Bronchial epithelial cell (primary cell): ENCODE data around the gene RGS19. TPM values are rescaled to one million over a fixed set of nuclear protein-coding genes. Genes with fewer than 3 reads are reported as not detected.
"Not testable (repeated sequence)": the region's sequence is repeated elsewhere in the genome, so short reads cannot be mapped to it uniquely, and the experiment has no call there.

Experiments used
- DNase-seq: peaks from one replicate; pipeline ENCODE4 v3.0.0-alpha.2; 2010; ENCODE audit warnings: low read depth
- FAIRE-seq: peaks from 2 replicates; lab custom pipeline; 2011; peaks lifted over from hg19 to GRCh38; lab: Jason Lieb, UNC
- H3K27me3 ChIP-seq: 2 replicates; pipeline ENCODE4 v1.5.1; 2011; ENCODE audit warnings: low read length; ENCODE audit not compliant: control insufficient read depth, insufficient read depth
- H3K36me3 ChIP-seq: 2 replicates; pipeline ENCODE4 v1.5.1; 2011; ENCODE audit warnings: low read length; ENCODE audit not compliant: control insufficient read depth, insufficient read depth
- H3K4me3 ChIP-seq: 2 replicates; pipeline ENCODE4 v1.5.1; 2011; ENCODE audit warnings: mild to moderate bottlenecking, low read depth, low read length, control low read depth
- total RNA-seq: library from RNA; depleted of rRNA; stranded (reverse); fragments of >200 nt; gene quantifications from 2 replicates; pipeline ENCODE4 v1.2.1, GENCODE V29; 2014
- TF ChIP-seq, protein P1 (sequence below): IDR thresholded peaks from 2 replicates; pipeline ENCODE4 v1.5.1; 2011; ENCODE audit warnings: mild to moderate bottlenecking, moderate library complexity, low read length, control low read depth, inconsistent platforms; ENCODE audit not compliant: insufficient read depth, severe bottlenecking

RGS19 gene, protein sequence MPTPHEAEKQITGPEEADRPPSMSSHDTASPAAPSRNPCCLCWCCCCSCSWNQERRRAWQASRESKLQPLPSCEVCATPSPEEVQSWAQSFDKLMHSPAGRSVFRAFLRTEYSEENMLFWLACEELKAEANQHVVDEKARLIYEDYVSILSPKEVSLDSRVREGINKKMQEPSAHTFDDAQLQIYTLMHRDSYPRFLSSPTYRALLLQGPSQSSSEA
- total RNA-seq: 6.1 and 6.7 TPM in 2 replicates

DNA sequence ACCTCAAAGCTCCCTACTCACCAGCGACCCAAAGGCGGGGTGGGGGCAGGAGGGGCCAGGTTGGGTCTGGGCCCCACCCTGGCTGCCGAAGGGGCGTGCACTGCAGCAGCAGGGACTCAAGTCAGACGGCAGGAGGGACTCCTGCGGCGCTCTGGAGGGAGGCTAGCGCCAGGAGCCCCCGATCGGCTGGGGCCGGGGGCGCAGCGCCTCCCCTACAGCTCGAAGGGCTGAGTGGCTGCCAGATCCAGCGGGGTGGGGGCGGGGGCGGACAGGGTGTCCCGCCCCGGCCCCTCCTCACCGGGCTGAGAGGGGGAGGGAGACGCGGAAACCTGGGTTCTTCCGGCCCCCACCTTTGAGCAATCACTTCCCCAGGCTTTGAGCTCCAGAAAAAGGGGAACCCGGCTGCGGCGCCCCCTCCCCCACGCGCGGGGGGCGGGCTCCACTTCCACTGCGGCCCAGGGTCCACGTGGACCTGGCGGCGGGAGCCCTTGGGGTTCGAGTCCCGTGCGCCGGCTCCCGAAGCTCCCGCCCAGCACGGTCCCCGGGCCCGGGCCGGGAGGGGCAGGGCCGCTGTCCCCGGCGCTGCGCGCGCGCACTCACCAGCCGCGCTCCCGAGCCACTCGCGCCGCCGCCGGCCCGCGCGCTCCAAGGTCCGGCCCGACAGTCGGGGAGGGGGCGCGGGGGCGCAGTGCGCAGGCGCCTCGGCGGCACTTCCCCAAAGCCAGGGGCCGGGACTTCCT is at the start of gene RGS19:
TSS of gene RGS19 (minus strand) at position 246 of the 740 bp plus-strand sequence. CDS start 2,632 bp downstream, outside the sequence.
- DNase-seq (no peak), FAIRE-seq (no peak)
- peaks cover 10% of the 10 kb centered on the region for H3K27me3 ChIP-seq
- peaks cover 1% of the 10 kb centered on the region for H3K36me3 ChIP-seq
- H3K4me3 ChIP-seq: peak within 1 kb of the TSS; percentile 64
- TF ChIP-seq, protein P1, sequence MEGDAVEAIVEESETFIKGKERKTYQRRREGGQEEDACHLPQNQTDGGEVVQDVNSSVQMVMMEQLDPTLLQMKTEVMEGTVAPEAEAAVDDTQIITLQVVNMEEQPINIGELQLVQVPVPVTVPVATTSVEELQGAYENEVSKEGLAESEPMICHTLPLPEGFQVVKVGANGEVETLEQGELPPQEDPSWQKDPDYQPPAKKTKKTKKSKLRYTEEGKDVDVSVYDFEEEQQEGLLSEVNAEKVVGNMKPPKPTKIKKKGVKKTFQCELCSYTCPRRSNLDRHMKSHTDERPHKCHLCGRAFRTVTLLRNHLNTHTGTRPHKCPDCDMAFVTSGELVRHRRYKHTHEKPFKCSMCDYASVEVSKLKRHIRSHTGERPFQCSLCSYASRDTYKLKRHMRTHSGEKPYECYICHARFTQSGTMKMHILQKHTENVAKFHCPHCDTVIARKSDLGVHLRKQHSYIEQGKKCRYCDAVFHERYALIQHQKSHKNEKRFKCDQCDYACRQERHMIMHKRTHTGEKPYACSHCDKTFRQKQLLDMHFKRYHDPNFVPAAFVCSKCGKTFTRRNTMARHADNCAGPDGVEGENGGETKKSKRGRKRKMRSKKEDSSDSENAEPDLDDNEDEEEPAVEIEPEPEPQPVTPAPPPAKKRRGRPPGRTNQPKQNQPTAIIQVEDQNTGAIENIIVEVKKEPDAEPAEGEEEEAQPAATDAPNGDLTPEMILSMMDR: no peak

GRCh38 chr20:64123517-64123916 is 44.2 kb upstream of the RGS19 start:
- not testable (repeated sequence) for H3K4me3 ChIP-seq, FAIRE-seq, H3K36me3 ChIP-seq, H3K27me3 ChIP-seq, DNase-seq

GRCh38 chr20:64122927-64123326 is 43.6 kb upstream of the RGS19 start:
- not testable (repeated sequence) for H3K27me3 ChIP-seq, FAIRE-seq, H3K36me3 ChIP-seq, H3K4me3 ChIP-seq, DNase-seq

GRCh38 chr20:64121586-64121985 is 42.3 kb upstream of the RGS19 start:
- TF ChIP-seq, protein P1: no peak
- Histone ChIP-seq H3K27me3 (no peaks in the 10 kb centered on the region), H3K36me3 (no peaks in the 10 kb centered on the region), H3K4me3 (no peak overlapping the region)
- DNase-seq (no peak), FAIRE-seq (no peak)

DNA sequence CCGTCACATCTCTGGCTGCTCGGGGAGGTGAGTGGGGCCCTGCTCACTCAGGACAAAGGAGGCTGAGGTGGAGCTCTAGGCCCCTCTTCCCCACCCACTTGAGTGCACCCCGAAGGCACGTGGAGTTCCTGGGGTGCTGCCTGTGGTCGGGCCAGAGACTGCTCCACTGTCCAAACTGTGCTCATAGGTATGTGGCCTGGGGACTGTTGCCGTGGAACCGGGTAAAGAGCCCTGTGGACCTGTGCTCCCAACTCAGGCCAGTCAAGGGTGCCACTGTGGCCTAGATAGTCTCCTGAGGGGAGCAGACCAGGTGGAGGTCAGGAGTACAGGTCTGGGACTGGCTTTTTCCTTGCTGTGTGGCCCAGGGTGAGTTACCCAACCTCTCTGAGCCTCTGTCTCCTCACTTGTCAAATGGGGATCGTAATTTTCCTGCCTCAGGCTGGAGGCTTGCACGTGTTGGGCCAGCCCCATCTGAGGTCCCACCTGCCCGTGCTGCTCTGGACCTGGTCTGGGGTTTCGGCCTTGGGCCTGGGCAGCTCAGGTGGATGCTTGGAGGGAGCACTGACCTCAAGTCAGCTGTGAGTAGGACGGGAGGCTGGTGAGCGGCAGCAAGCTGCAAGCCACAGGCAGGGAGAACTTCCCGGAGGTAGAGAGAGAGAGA is 40.5 kb upstream of the RGS19 start:
- H3K27me3 ChIP-seq: no peaks in the 10 kb centered on the region

DNA sequence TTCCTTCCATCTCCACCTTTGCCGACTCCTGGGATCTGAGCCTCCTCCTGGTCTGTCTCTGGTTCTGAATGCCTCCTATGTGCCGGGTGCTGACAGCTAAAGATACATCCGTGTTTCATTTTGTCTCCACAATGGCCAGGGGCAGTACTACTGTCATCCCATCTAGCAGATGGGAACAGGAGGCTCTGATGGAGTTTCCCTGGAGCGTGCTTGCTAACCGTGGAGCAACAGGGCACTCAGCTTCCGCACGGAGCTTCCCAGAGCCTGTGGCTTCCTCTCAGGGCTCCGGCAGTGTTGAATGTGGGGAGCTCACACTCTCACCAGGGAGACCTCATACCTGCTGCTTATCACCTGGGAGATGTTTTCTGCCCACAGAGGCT is 40.0 kb upstream of the RGS19 start:
- TF ChIP-seq, protein P1: no peak
- Histone ChIP-seq H3K27me3 (no peaks in the 10 kb centered on the region), H3K4me3 (no peak overlapping the region), H3K36me3 (no peaks in the 10 kb centered on the region)
- DNase-seq: no peak
- no peak for FAIRE-seq

More for the DNA sequence above, 40.5 kb upstream of the RGS19 start:
- Histone ChIP-seq H3K36me3 (no peaks in the 10 kb centered on the region), H3K4me3 (no peak overlapping the region)
- TF ChIP-seq, protein P1: no peak
- FAIRE-seq (no peak), DNase-seq (no peak)

DNA sequence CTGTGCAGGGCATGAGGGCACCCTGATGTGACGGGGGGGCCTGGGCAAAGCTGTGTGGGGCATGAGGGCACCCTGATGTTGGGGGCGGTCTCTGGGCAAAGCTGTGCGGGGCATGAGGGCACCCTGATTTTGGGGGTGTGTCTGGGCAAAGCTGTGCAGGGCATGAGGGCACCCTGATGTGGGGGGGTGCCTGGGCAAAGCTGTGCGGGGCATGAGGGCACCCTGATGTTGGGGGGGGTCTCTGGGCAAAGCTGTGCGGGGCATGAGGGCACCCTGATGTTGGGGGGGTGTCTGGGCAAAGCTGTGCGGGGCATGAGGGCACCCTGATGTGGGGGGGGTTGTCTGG is 38.1 kb upstream of the RGS19 start:
- DNase-seq, H3K27me3 ChIP-seq, H3K36me3 ChIP-seq, H3K4me3 ChIP-seq, FAIRE-seq: not testable (repeated sequence)
